ENCODE results near the gene GFAP. TPM values are rescaled to one million over a fixed set of nuclear protein-coding genes. Genes with fewer than 3 reads are reported as not detected.
A peak's percentile ranks its signal among the peaks of the same experiment; 100 is the strongest.

Gene GFAP
- total RNA-seq, 2 experiments from 2014 or later = not detected

- no peak for ATAC-seq
- ChIA-PET CTCF (interaction anchor here (1.0 to 1.5 kb wide), 2 partner anchors 15 to 26 kb away, joined by 3 to 7 read pairs; no protein-coding TSS in a partner anchor), POLR2A (no interaction called here)
- no peak overlapping the region for H3K27ac Mint-ChIP-seq
- peaks cover 3% of the 10 kb centered on the region for H3K4me1 Mint-ChIP-seq (ENCODE audit: low read depth)
- H3K36me3 Mint-ChIP-seq (ENCODE audit: low read depth) = no peaks in the 10 kb centered on the region
- DNase-seq = no peak
- H3K27me3 Mint-ChIP-seq (ENCODE audit: low read depth) = peaks cover 12% of the 10 kb centered on the region
- no peak overlapping the region for H3K4me3 Mint-ChIP-seq
- H3K9me3 Mint-ChIP-seq (ENCODE audit: insufficient read depth) = no peaks in the 10 kb centered on the region
Measured at GRCh38 chr17:44905006-44906000, 10.0 kb downstream of the GFAP start.

DNA sequence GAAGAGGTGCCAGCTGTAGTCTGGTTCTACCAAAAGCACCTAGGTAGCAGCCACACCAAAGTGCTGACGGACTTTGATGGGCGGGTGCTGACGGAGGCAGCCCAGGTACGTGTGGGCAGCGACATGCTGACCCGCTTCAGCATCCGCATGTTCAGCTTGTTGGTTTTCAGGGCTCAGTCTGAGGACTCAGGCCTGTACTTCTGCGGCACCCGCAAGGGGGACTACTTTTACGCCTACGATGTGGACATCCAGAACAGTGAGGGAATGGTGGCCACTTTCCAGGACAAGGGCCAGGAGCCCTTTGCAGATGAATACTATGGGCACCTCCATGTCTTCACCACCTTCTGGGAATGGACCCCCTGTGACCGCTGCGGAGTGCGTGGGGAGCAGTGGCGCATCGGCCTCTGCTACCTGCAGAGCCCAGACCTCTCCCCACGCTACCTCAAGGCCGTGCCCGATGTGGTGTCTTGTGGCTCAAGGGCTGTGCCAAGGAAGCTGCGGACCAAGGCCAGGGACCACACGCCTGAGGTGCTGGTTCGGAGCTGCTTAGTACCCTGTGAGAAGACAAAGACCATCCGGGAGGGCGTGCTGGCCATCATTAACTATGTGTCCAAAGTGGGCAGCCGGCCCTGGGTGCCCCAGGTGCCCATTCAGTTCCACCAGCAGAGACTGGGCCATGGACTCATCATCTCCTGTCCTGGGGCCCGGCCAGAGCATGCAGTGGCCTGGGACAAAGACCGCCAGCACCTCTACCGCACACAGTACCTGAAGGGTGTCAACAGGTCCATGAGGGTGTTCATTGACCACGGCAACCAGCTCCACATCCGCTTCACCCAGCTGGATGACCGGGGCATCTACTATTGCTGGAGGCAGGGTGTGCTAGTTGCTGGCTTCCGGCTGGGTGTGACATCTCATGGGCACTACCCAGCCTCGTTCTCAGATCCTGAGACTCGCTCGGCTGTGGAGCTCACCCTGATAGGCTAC, 11.0 kb downstream of the GFAP start:
- Mint-ChIP-seq H3K9me3 (ENCODE audit: insufficient read depth) (no peaks in the 10 kb centered on the region), H3K36me3 (ENCODE audit: low read depth) (no peaks in the 10 kb centered on the region), H3K4me3 (no peak overlapping the region), H3K27ac (no peak overlapping the region), H3K27me3 (ENCODE audit: low read depth) (peaks cover 9% of the 10 kb centered on the region), H3K4me1 (ENCODE audit: low read depth) (peaks cover 10% of the 10 kb centered on the region)
- ChIA-PET POLR2A (no interaction called here), CTCF (interaction anchor here (1.0 to 1.5 kb wide), 2 partner anchors 16 to 25 kb away, joined by 3 to 7 read pairs; no protein-coding TSS in a partner anchor)
- DNase-seq (no peak), ATAC-seq (no peak)

- Mint-ChIP-seq H3K4me3 (no peak overlapping the region), H3K36me3 (ENCODE audit: low read depth) (peaks cover 6% of the 10 kb centered on the region), H3K9me3 (ENCODE audit: insufficient read depth) (no peaks in the 10 kb centered on the region), H3K4me1 (ENCODE audit: low read depth) (peaks cover 17% of the 10 kb centered on the region), H3K27ac (no peak overlapping the region), H3K27me3 (ENCODE audit: low read depth) (peaks cover 7% of the 10 kb centered on the region)
- DNase-seq = no peak
- POLR2A ChIA-PET = interaction anchor here (0.5 to 1.0 kb wide), 2 partner anchors 44 to 245 kb away, joined by 3 to 4 read pairs; partner anchors contain the start of gene HEXIM1
- CTCF ChIA-PET = interaction anchor here (1.0 kb wide), 1 partner anchor 8 kb away, joined by 3 read pairs; no protein-coding TSS in a partner anchor
- ATAC-seq = no peak
Measured at GRCh38 chr17:44903012-44903685, 12.2 kb downstream of the GFAP start.

DNA sequence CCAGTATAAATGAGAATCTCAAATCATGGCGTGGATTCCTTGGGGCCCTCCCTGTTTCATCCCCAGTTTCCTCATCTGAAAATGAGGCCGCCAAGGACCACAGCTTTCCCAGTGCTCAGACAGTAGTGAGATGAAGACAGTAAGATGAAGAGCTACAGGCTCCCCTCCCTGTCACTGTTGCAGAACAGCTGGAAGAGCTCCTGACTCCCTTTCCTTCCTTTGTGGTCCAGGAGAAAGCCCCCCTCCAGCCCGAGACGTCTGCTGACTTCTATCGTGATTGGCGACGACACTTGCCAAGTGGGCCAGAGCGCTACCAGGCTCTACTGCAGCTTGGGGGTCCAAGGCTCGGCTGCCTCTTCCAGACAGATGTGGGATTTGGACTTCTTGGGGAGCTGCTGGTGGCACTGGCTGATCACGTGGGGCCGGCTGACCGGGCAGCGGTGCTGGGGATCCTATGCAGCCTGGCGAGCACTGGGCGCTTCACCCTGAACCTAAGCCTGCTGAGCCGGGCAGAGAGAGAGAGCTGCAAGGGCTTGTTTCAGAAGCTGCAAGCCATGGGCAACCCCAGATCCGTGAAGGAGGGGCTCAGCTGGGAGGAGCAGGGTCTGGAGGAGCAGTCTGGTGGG, 13.1 kb downstream of the GFAP start:
- Mint-ChIP-seq H3K36me3 (ENCODE audit: low read depth) (peaks cover 6% of the 10 kb centered on the region), H3K9me3 (ENCODE audit: insufficient read depth) (no peaks in the 10 kb centered on the region), H3K4me1 (ENCODE audit: low read depth) (peaks cover 17% of the 10 kb centered on the region), H3K4me3 (no peak overlapping the region), H3K27me3 (ENCODE audit: low read depth) (peaks cover 7% of the 10 kb centered on the region), H3K27ac (no peak overlapping the region)
- DNase-seq (no peak), ATAC-seq (no peak)
- POLR2A ChIA-PET = interaction anchor here (0.9 to 1.0 kb wide), 2 partner anchors 44 to 246 kb away, joined by 3 to 4 read pairs; partner anchors contain the start of gene HEXIM1
- CTCF ChIA-PET = interaction anchor here (1.0 to 4.2 kb wide), 2 partner anchors 8 to 9 kb away, joined by 3 to 26 read pairs; no protein-coding TSS in a partner anchor

DNA sequence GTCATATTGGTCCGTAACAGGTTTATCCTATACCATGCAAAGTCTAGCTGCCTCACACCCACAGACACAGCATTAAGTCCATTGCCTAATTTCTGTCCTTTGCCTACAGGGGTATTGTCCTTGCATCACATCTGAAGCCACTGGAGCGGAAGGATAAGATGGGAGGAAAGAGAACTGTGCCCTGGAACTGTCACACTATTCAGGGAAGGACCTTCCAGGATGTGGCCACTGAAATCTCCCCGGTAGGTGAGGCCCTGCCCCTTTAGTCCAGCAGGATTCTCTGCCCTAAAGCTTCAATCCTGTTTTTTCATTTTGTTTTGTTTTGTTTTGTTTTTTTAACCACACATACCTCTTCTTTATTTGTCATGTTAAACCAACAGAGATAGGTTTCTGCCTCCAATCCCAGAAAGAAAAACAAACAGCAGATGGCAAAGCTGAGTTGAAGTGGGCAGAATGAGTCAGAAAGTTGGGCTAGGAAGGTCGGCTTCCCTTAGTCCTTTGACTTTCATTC, 13.8 kb downstream of the GFAP start:
- Mint-ChIP-seq H3K27me3 (ENCODE audit: low read depth) (peaks cover 7% of the 10 kb centered on the region), H3K9me3 (ENCODE audit: insufficient read depth) (no peaks in the 10 kb centered on the region), H3K4me1 (ENCODE audit: low read depth) (peaks cover 19% of the 10 kb centered on the region), H3K27ac (no peak overlapping the region), H3K4me3 (no peak overlapping the region), H3K36me3 (ENCODE audit: low read depth) (peaks cover 6% of the 10 kb centered on the region)
- ChIA-PET POLR2A (interaction anchor here (0.9 to 1.6 kb wide), 2 partner anchors 45 to 46 kb away, joined by 3 to 4 read pairs; no protein-coding TSS in a partner anchor), CTCF (interaction anchor here (3.4 to 4.2 kb wide), 2 partner anchors 9 to 233 kb away, joined by 14 to 26 read pairs; partner anchors contain the start of gene ACBD4)
- DNase-seq = no peak
- ATAC-seq = no peak

GRCh38 chr17:44900894-44901293, 14.4 kb downstream of the GFAP start:
- H3K9me3 Mint-ChIP-seq (ENCODE audit: insufficient read depth) = no peaks in the 10 kb centered on the region
- no peak overlapping the region for H3K27ac Mint-ChIP-seq
- no peak for DNase-seq
- H3K27me3 Mint-ChIP-seq (ENCODE audit: low read depth) = peaks cover 7% of the 10 kb centered on the region
- CTCF ChIA-PET = interaction anchor here (1.2 to 4.2 kb wide), 3 partner anchors 9 to 234 kb away, joined by 3 to 26 read pairs (median 14); partner anchors contain the start of gene ACBD4
- H3K4me3 Mint-ChIP-seq = no peak overlapping the region
- ATAC-seq = no peak
- peaks cover 22% of the 10 kb centered on the region for H3K4me1 Mint-ChIP-seq (ENCODE audit: low read depth)
- POLR2A ChIA-PET = interaction anchor here (1.6 kb wide), 1 partner anchor 46 kb away, joined by 4 read pairs; no protein-coding TSS in a partner anchor
- H3K36me3 Mint-ChIP-seq (ENCODE audit: low read depth) = peaks cover 9% of the 10 kb centered on the region

DNA sequence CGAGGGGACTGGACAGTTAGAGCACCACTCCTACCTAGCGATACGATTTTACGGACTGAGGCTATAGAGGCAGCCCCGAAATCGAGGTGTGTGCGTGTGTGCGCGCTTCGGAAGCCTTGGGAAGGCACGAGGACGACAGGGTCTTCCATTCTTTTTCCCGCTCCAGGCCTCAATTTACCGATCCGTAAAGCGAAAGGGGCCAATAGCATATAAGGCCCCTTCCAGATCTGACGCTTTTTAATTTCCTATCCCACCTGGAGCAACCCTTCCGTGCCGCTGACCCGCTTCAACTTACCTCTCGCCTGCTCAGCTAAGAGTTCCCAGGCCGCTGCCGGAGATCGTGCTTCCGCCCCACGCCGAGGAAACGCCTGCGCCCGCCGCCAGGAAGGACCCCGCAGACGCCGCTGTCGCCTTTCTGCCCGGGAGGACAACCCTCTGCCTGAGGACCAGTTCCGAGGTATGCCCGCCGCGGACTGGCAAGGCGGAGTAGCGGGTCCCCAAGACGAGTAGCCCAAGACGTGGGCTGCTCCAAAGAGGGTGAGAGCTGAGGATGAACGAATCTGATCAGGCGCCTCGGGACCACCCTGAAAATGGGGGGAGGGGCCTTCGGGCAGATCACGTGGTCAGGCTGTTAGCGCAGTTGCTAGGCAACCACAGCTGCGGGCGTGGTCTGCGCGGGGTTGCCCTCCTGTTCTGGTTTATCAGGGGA, 16.1 kb downstream of the GFAP start, which contains the start of gene EFTUD2:
Gene EFTUD2 (minus strand): TSS at position 372 of the 709 bp plus-strand sequence. CDS start 4,924 bp downstream, outside the sequence.
- ChIA-PET POLR2A (interaction anchor here (0.5 to 2.5 kb wide), 14 partner anchors 11 to 249 kb away, joined by 3 to 11 read pairs (median 4); partner anchors contain the start of genes CCDC43, HEXIM1 and NMT1), CTCF (interaction anchor here (1.0 to 4.2 kb wide), 10 partner anchors 10 to 235 kb away, joined by 3 to 26 read pairs (median 4); partner anchors contain the start of gene ACBD4)
- Mint-ChIP-seq H3K9me3 (ENCODE audit: insufficient read depth) (no peaks in the 10 kb centered on the region), H3K4me1 (ENCODE audit: low read depth) (peaks cover 26% of the 10 kb centered on the region), H3K36me3 (ENCODE audit: low read depth) (peaks cover 19% of the 10 kb centered on the region), H3K27ac (peak within 1 kb of the TSS; percentile 100), H3K4me3 (peak within 1 kb of the TSS; percentile 92), H3K27me3 (ENCODE audit: low read depth) (peaks cover 4% of the 10 kb centered on the region)
- ATAC-seq (peak; percentile 93), DNase-seq (peak; percentile 93)

DNA sequence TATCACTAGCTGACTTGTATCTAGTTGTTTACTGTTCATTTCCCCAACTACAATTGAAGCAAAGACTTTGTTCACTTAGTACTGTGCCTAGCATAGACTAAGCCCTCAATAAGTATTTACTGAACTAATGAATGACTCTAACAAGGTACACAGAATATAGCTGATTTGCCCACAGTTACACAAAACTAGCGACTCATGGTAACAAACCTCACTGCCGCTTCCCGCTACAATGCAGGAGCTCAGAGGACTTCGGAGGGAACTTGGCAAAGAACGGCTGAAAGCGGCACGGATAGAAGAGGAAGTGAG, 16.6 kb downstream of the GFAP start:
- Mint-ChIP-seq H3K4me3 (peak overlapping the region; percentile 92), H3K27me3 (ENCODE audit: low read depth) (peaks cover 4% of the 10 kb centered on the region), H3K9me3 (ENCODE audit: insufficient read depth) (no peaks in the 10 kb centered on the region), H3K4me1 (ENCODE audit: low read depth) (peaks cover 26% of the 10 kb centered on the region), H3K36me3 (ENCODE audit: low read depth) (peaks cover 19% of the 10 kb centered on the region), H3K27ac (peak overlapping the region; percentile 100)
- CTCF ChIA-PET = interaction anchor here (0.6 to 4.2 kb wide), 10 partner anchors 9 to 236 kb away, joined by 3 to 26 read pairs (median 4); partner anchors contain the start of gene ACBD4
- POLR2A ChIA-PET = interaction anchor here (0.5 to 2.5 kb wide), 14 partner anchors 10 to 250 kb away, joined by 3 to 11 read pairs (median 4); partner anchors contain the start of genes CCDC43, HEXIM1 and NMT1
- no peak for DNase-seq
- ATAC-seq = peak; percentile 2

GRCh38 chr17:44894642-44895041, 20.7 kb downstream of the GFAP start:
- DNase-seq (no peak), ATAC-seq (no peak)
- Mint-ChIP-seq H3K27me3 (ENCODE audit: low read depth) (no peaks in the 10 kb centered on the region), H3K36me3 (ENCODE audit: low read depth) (peaks cover 30% of the 10 kb centered on the region), H3K27ac (no peak overlapping the region), H3K4me1 (ENCODE audit: low read depth) (peaks cover 23% of the 10 kb centered on the region), H3K9me3 (ENCODE audit: insufficient read depth) (no peaks in the 10 kb centered on the region), H3K4me3 (no peak overlapping the region)
- CTCF ChIA-PET = interaction anchor here (0.8 to 2.9 kb wide), 7 partner anchors 14 to 241 kb away, joined by 3 to 12 read pairs (median 4); partner anchors contain the start of gene ACBD4
- POLR2A ChIA-PET = no interaction called here

All from activated CD8-positive, alpha-beta T cell treated with anti-CD3 and anti-CD28 coated beads, Interleukin-2, amount 10 ng/mL, durations not matched to agents 7 days and 5 days (primary cell).